OCI-LY7 (cell line): ENCODE measurements around the gene OVCH2. TPM values are rescaled to one million over a fixed set of nuclear protein-coding genes. Genes with fewer than 3 reads are reported as not detected.

Experiments
- BruUV-seq: library from RNA; stranded (reverse); fragments of 400-500 nt; replicated peaks from 2 replicates; lab custom pipeline; 2021; lab: Mats Ljungman, UMichigan
- CTCF ChIA-PET: fragments of 300-600 bp; sonication (Branson Sonifier 250); formaldehyde crosslinking; loops from one replicate; lab custom pipeline; 2022; ENCODE audit warnings: antibody characterized with exemption; ENCODE audit not compliant: unreplicated experiment; lab: Charles Lee
- POLR2A ChIA-PET: fragments of 300-600 bp; sonication (Branson Sonifier 250); formaldehyde crosslinking; loops from one replicate; lab custom pipeline; 2022; ENCODE audit warnings: antibody characterized with exemption; lab: Charles Lee
- DNase-seq: peaks from one replicate; pipeline ENCODE4 v3.0.0-alpha.2; 2015; ENCODE audit warnings: low spot score
- H2AFZ ChIP-seq: fragments of 200-600 bp; sonication (generic), shearing (Covaris generic); 2 replicates; pipeline ENCODE4 v1.6.1; 2014; ENCODE audit warnings: mild to moderate bottlenecking, antibody characterized with exemption, low read length, moderate library complexity
- H3K27ac ChIP-seq: fragments of 200-600 bp; sonication (generic); 2 replicates; pipeline ENCODE4 v1.5.1; 2014; ENCODE audit warnings: mixed run types, low read depth, mild to moderate bottlenecking, moderate library complexity, low read length, inconsistent platforms; ENCODE audit not compliant: poor library complexity, severe bottlenecking
- H3K36me3 ChIP-seq: fragments of 200-600 bp; sonication (generic); 2 replicates; pipeline ENCODE4 v1.6.1; 2014; ENCODE audit warnings: mild to moderate bottlenecking, antibody characterized with exemption, low read length, moderate library complexity, mixed read lengths; ENCODE audit not compliant: insufficient read depth
- H3K4me1 ChIP-seq: fragments of 200-600 bp; sonication (generic); 2 replicates; pipeline ENCODE4 v1.5.1; 2014; ENCODE audit warnings: mild to moderate bottlenecking, low read length; ENCODE audit not compliant: insufficient read depth, poor library complexity, severe bottlenecking
- H3K4me2 ChIP-seq: fragments of 200-600 bp; sonication (generic); 2 replicates; pipeline ENCODE4 v1.6.1; 2014; ENCODE audit warnings: mild to moderate bottlenecking, low read length
- H3K4me3 ChIP-seq: fragments of 200-600 bp; sonication (generic); 2 replicates; pipeline ENCODE4 v1.5.1; 2014; ENCODE audit warnings: mild to moderate bottlenecking, low read depth, low read length; ENCODE audit not compliant: poor library complexity, severe bottlenecking
- H3K79me2 ChIP-seq: fragments of 200-600 bp; sonication (generic); 2 replicates; pipeline ENCODE4 v1.6.1; 2016; ENCODE audit warnings: low read depth, mild to moderate bottlenecking, low read length, moderate library complexity, mixed read lengths; ENCODE audit not compliant: insufficient read depth
- H3K9me2 ChIP-seq: fragments of 200-600 bp; sonication (generic); 2 replicates; pipeline ENCODE4 v1.6.1; 2016; ENCODE audit warnings: mild to moderate bottlenecking, low read length, mixed read lengths; ENCODE audit not compliant: insufficient read depth
- H3K9me3 ChIP-seq: fragments of 200-600 bp; sonication (generic); 2 replicates; pipeline ENCODE4 v1.6.1; 2014; ENCODE audit warnings: mild to moderate bottlenecking, mixed run types, low read length, mixed read lengths
- H4K20me1 ChIP-seq: fragments of 200-600 bp; sonication (generic); 2 replicates; pipeline ENCODE4 v1.6.1; 2014; ENCODE audit warnings: mild to moderate bottlenecking, antibody characterized with exemption, low read length, moderate library complexity, mixed read lengths; ENCODE audit not compliant: insufficient read depth
- CTCF ChIP-seq: fragments of 200-600 bp; sonication (generic); conservative IDR thresholded peaks from 2 replicates; pipeline ENCODE4 v1.5.1; 2014; ENCODE audit warnings: mild to moderate bottlenecking, antibody characterized with exemption, low read length, moderate library complexity, mixed read lengths
- EZH2phosphoT487 ChIP-seq: fragments of 200-600 bp; sonication (generic); IDR thresholded peaks from 2 replicates; pipeline ENCODE4 v1.6.1; 2018; ENCODE audit warnings: low read depth, borderline replicate concordance, mild to moderate bottlenecking, mixed run types, antibody characterized with exemption, low read length, moderate library complexity, mixed read lengths
- intact Hi-C: fragments of 100-400 bp; cut with micrococcal nuclease; formaldehyde crosslinking; loops from one replicate; pipeline ENCODE4 v1.10.0; 2022; ENCODE audit not compliant: unreplicated experiment
- total RNA-seq, 2 experiments: library from RNA; depleted of rRNA in 1 of 2; stranded (reverse); fragments of >200 nt in 1 of 2; shearing (Covaris generic) in 1 of 2; gene quantifications; 2 replicates each; pipeline ENCODE4 v1.2.3, GENCODE V29; 2014 to 2022

OVCH2 gene
- total RNA-seq, 2 experiments from 2014 or later = not detected

- Histone ChIP-seq H3K4me3 (no peak overlapping the region), H3K79me2 (no peaks in the 10 kb centered on the region), H3K27ac (no peak overlapping the region), H3K4me1 (no peaks in the 10 kb centered on the region), H3K36me3 (peaks cover 99% of the 10 kb centered on the region), H3K9me3 (no peaks in the 10 kb centered on the region), H3K4me2 (no peak overlapping the region), H4K20me1 (no peaks in the 10 kb centered on the region), H3K9me2 (no peaks in the 10 kb centered on the region), H2AFZ (no peak overlapping the region)
- DNase-seq = no peak
- no TSS peak for BruUV-seq
- TF ChIP-seq EZH2phosphoT487 (no peak), CTCF (no peak)
- ChIA-PET POLR2A (no interaction called here), CTCF (no interaction called here)
- intact Hi-C loops = no loop called here
Observed at GRCh38 chr11:7651140-7651551, 55.1 kb downstream of the OVCH2 start.

GRCh38 chr11:7648264-7648663, 58.0 kb downstream of the OVCH2 start:
- BruUV-seq = no TSS peak
- CTCF ChIA-PET = no interaction called here
- Histone ChIP-seq H3K9me3 (no peaks in the 10 kb centered on the region), H3K27ac (no peak overlapping the region), H3K36me3 (peaks cover 96% of the 10 kb centered on the region), H4K20me1 (no peaks in the 10 kb centered on the region), H3K9me2 (no peaks in the 10 kb centered on the region), H3K4me1 (no peaks in the 10 kb centered on the region), H2AFZ (no peak overlapping the region), H3K4me2 (no peak overlapping the region), H3K4me3 (no peak overlapping the region), H3K79me2 (no peaks in the 10 kb centered on the region)
- TF ChIP-seq CTCF (no peak), EZH2phosphoT487 (no peak)
- POLR2A ChIA-PET = no interaction called here
- no peak for DNase-seq
- intact Hi-C loops = no loop called here

GRCh38 chr11:7646866-7647265, 59.4 kb downstream of the OVCH2 start:
- ChIA-PET CTCF (no interaction called here), POLR2A (interaction anchor here (0.6 to 1.4 kb wide), 5 partner anchors 10 to 156 kb away, joined by 3 to 6 read pairs (median 3); no protein-coding TSS in a partner anchor)
- Histone ChIP-seq H3K4me2 (no peak overlapping the region), H4K20me1 (no peaks in the 10 kb centered on the region), H3K27ac (no peak overlapping the region), H3K4me3 (no peak overlapping the region), H3K4me1 (no peaks in the 10 kb centered on the region), H3K9me2 (no peaks in the 10 kb centered on the region), H3K9me3 (no peaks in the 10 kb centered on the region), H3K36me3 (peaks cover 96% of the 10 kb centered on the region), H2AFZ (no peak overlapping the region), H3K79me2 (no peaks in the 10 kb centered on the region)
- intact Hi-C loops = no loop called here
- TF ChIP-seq CTCF = no peak
- no peak for TF ChIP-seq EZH2phosphoT487
- DNase-seq = no peak
- BruUV-seq = no TSS peak
